SK-MEL-5 (cell line): ENCODE data around the gene MAP6D1. TPM values are rescaled to one million over a fixed set of nuclear protein-coding genes. Genes with fewer than 3 reads are reported as not detected.

Source experiments
- DNase-seq: peaks from one replicate; pipeline ENCODE4 v3.0.0-alpha.2; 2016; ENCODE audit warnings: low read depth, low spot score
- in situ Hi-C: cut with HindIII; loops from 2 replicates; pipeline ENCODE4 v1.10.0; 2016; ENCODE audit warnings: low sequenced_read_pairs, high pct_unique_total_duplicates, low pct_unique_long_range_greater_than_20kb
- polyA plus RNA-seq, 2 experiments: library from polyadenylated mRNA; depleted of rRNA; stranded (reverse); fragments of >200 nt; gene quantifications; 2 replicates each; pipeline ENCODE4 v1.2.3, GENCODE V29; 2015
- total RNA-seq: library from RNA; depleted of rRNA; stranded (reverse); fragments of >200 nt; shearing (Covaris generic); gene quantifications from 2 replicates; pipeline ENCODE4 v1.2.3, GENCODE V29; 2014; rRNA removed

MAP6D1 gene
- 4.5 and 5.7 TPM in 2 replicates for total RNA-seq
- 8.2 and 10.1 TPM in 2 replicates for polyA plus RNA-seq (2015; cell fraction: cytosol; rRNA removed)
- 0.23 TPM in 1 of 2 replicates, not detected in the other for polyA plus RNA-seq (2015; cell fraction: nucleus; rRNA removed)

- in situ Hi-C loops, result no loop called here
- peak; percentile 67 for DNase-seq
Measured at GRCh38 chr3:183825456-183826161, at the start of gene MAP6D1. TSS of gene MAP6D1 (minus strand) at chr3:183825577. CDS start at chr3:183825547, 30 bp downstream.

GRCh38 chr3:183873914-183874313, 48.5 kb upstream of the MAP6D1 start:
- no peak for DNase-seq
- in situ Hi-C loops, result no loop called here

- DNase-seq, result no peak
- in situ Hi-C loops, result no loop called here
Measured at GRCh38 chr3:183871541-183871940, 46.2 kb upstream of the MAP6D1 start.

GRCh38 chr3:183870563-183870962, 45.2 kb upstream of the MAP6D1 start:
- in situ Hi-C loops, result no loop called here
- DNase-seq, result no peak

- no peak for DNase-seq
- in situ Hi-C loops, result no loop called here
Measured at GRCh38 chr3:183868796-183869195, 43.4 kb upstream of the MAP6D1 start.

GRCh38 chr3:183862610-183863009, 37.2 kb upstream of the MAP6D1 start:
- DNase-seq, result no peak
- in situ Hi-C loops, result no loop called here

GRCh38 chr3:183857863-183858262, 32.5 kb upstream of the MAP6D1 start:
- DNase-seq, result no peak
- in situ Hi-C loops, result no loop called here

GRCh38 chr3:183854318-183855035, 29.1 kb upstream of the MAP6D1 start:
- in situ Hi-C loops, result no loop called here
- DNase-seq, result no peak

- in situ Hi-C loops, result no loop called here
- no peak for DNase-seq
Measured at GRCh38 chr3:183845608-183846288, 20.4 kb upstream of the MAP6D1 start.

GRCh38 chr3:183845090-183845489, 19.7 kb upstream of the MAP6D1 start:
- in situ Hi-C loops, result no loop called here
- no peak for DNase-seq

GRCh38 chr3:183844606-183845005, 19.2 kb upstream of the MAP6D1 start:
- in situ Hi-C loops, result no loop called here
- DNase-seq, result peak; percentile 28

GRCh38 chr3:183839751-183840150, 14.4 kb upstream of the MAP6D1 start:
- DNase-seq, result no peak
- in situ Hi-C loops, result no loop called here

GRCh38 chr3:183837894-183838293, 12.5 kb upstream of the MAP6D1 start:
- no peak for DNase-seq
- in situ Hi-C loops, result no loop called here

GRCh38 chr3:183837390-183837789, 12.0 kb upstream of the MAP6D1 start:
- in situ Hi-C loops, result no loop called here
- DNase-seq, result no peak

GRCh38 chr3:183833516-183833915, 8.1 kb upstream of the MAP6D1 start:
- in situ Hi-C loops, result no loop called here
- no peak for DNase-seq

GRCh38 chr3:183830187-183830586, 4.8 kb upstream of the MAP6D1 start:
- in situ Hi-C loops, result no loop called here
- DNase-seq, result no peak

- in situ Hi-C loops, result no loop called here
- DNase-seq, result no peak
Measured at GRCh38 chr3:183829466-183829865, 4.1 kb upstream of the MAP6D1 start.

GRCh38 chr3:183828538-183828870, 3.1 kb upstream of the MAP6D1 start:
- in situ Hi-C loops, result no loop called here
- DNase-seq, result no peak
